ENCODE data around the gene NPY4R2.
"Not testable (repeated sequence)": the region's sequence is repeated elsewhere in the genome, so short reads cannot be mapped to it uniquely, and the experiment has no call there.

NPY4R2 gene

DNA sequence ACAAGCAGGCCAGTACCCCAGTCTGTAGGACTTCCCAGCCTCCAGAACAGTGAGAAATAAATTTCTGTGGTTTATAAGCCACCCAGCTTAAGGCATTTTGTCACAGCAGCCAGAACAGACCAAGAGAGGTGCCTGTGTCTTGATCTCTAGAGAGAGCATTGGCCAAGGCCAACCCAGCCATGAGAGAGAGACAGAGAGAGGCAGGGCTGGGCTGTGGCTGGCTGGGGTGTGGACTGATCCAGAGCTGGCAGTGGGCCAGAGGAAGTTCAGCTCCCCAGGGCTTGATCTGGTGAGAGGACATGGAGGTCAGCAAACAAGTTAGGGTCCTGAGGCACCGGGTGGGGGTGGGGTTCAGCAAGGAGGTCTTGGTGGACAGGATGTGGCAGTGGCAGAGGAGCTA lies 14.4 kb downstream of the NPY4R2 start:
- in situ Hi-C loops (cut with MboI; ENCODE audit: low sequenced_read_pairs), result not testable (repeated sequence)

DNA sequence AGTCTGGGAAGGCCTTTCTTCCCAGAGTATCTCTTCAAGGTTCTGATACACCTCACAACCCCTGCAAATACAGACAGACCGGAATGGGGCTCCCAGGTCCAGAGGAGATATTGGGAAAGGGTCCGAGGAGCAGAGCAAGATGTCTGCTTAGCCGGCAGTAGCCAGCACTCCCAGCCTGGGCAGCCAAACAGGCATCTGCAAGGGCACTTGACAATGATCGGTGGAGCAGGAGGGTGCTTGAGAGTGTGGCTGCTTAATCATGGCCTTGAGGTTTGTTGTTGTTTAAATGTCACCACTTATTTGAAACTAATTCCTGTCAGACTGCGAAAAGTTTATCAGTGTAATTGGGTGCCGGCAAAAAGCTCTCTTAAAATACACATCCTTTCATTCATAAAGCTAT lies 15.0 kb downstream of the NPY4R2 start:
- in situ Hi-C loops (cut with MboI; ENCODE audit: low sequenced_read_pairs), result not testable (repeated sequence)

DNA sequence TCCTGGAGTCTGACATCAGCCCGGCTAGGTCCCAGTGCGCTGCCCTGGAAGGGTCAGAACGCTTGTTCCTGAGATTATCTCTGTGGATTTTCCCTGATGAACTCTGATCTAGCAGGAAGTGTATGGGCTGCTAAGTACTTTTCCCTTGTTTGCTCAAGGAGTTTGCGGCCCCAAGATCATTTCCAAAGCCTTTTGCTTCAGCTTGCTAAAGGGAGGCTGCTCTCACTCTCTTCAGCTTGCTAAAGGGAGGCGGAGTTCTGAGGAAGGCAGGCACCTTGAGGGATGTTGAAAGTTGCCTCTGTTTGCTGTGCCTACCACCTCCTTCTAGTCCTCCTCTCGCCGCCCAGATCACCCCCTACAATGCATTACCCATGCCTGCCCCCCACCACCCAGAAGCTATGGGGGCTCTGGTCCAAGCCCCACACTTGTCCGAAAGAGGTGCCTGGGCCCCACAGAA lies 18.3 kb downstream of the NPY4R2 start:
- in situ Hi-C loops (cut with MboI; ENCODE audit: low sequenced_read_pairs), result not testable (repeated sequence)

DNA sequence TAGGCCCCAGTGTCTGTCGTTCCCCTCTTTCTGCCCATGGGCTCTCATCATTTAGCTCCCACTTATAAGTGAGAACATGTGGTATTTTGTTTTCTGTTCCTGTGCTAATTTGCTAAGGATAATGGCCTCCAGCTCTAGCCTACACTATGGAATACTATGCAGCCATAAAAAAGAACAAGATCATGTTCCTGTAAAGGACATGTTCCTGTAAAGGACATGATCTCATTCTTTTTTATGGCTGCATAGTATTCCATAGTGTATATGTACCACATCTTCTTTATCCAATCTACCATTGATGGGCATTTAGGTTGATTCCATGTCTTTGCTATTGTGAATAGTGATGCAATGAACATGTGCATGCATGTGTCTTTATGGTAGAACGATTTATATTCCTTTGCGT lies 19.2 kb downstream of the NPY4R2 start:
- in situ Hi-C loops (cut with MboI; ENCODE audit: low sequenced_read_pairs), result not testable (repeated sequence)

DNA sequence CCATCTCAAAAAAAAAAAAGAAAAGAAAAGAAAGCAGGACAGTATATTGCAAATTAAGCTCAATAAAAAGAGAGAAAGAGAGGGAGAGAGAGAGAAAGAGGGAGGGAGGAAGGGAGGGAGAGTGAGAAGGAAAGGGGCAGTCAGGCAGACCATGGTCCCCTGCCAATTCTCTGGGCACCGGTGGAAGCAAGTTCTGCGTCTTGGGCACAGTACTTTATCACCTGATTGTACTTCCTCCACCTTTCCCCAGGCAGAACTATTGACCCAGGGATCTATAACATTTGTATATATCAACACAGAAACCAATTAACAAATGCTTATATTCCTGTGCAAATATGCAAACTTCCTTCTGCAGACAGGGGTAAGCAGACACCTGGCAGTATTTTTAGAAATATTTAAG lies 22.4 kb downstream of the NPY4R2 start:
- in situ Hi-C loops (cut with MboI; ENCODE audit: low sequenced_read_pairs), result not testable (repeated sequence)

DNA sequence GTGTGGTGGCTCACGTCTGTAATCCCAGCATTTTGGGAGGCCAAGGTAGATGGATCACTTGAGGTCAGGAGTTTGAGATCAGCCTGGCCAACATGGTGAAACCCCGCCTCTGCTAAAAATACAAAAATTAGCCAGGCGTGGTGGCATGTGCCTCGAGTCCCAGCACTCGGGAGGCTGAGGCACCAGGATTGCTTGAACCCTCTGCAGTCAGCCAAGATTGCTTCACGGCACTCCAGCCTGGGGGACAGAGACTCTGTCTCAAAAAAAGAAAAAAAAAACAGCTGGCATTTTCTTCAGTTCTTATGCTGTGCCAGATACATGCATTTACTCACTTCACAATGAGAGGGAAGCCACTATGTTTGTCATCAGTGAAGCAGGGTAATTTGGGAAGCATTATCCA lies 22.9 kb downstream of the NPY4R2 start:
- in situ Hi-C loops (cut with MboI; ENCODE audit: low sequenced_read_pairs), result not testable (repeated sequence)

DNA sequence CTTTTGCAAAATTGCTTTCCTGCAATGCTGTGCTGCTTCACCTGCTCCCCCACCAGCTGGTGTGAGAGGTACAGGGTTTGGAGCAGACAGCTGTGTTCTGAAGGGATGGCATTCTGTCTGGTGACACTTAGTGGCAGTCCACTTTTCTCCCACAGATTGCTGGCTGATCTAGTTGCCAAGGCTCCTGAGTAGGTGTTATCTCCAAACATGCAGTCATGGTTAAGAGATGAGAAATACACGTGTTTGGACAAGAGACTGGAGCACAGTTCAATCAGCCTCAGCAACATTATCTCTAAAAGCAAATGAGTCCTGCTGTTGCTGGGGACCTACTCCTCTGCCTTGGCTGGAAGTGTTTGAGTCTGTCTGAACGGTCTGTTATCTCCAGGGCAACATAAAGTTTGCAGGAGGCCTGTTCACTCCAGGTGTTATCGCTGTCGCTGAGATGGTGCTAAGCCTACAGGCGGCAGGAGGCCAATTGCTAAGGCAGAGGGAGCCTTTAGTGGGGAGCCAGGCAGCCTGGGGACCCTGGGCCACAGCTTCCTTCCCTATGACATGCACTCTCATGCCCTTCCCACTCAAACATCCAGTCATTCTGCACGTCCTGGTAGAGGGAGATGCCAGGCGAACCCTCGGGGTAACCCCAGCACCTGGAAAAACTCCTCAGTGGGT lies 24.0 kb downstream of the NPY4R2 start:
- in situ Hi-C loops (cut with MboI; ENCODE audit: low sequenced_read_pairs), result not testable (repeated sequence)

DNA sequence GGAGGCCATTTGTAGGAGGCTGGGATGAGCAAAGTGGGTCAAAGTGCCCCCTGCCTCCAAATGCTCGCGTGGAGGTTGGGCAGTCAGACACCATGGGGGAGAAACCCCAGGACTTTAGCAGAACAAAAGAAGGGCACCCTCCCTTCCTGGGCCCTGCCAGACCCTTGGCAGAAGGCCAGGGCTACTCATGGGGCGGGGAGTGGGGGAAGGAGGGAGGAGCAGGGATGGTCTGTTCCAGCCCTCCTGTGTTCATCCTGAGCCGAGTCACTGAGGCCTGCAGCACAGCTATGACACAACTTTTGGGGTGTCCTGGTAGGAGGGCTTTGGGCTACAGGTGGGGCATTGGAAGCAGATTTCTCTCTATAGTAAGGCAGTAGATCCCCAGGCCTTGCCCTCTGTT lies 24.9 kb downstream of the NPY4R2 start:
- in situ Hi-C loops (cut with MboI; ENCODE audit: low sequenced_read_pairs), result not testable (repeated sequence)

DNA sequence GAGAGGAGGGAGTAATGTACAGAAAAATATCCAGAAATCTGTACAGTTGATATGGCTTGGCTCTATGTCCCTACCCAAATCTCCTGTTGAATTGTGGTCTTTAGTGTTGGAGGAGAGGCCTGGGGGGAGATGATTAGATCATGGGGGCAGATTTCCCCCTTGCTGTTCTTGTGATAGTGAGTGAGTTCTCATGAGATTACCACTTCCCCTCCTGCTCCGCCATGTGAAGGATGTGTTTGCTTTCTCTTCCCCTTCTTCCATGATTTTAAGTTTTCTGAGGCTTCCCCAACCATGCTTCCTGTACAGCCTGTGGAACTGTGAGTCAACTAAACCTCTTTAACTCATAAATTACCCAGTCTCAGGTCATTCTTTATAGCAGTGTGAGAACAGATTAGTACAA lies 29.0 kb downstream of the NPY4R2 start:
- in situ Hi-C loops (cut with MboI; ENCODE audit: low sequenced_read_pairs), result not testable (repeated sequence)

DNA sequence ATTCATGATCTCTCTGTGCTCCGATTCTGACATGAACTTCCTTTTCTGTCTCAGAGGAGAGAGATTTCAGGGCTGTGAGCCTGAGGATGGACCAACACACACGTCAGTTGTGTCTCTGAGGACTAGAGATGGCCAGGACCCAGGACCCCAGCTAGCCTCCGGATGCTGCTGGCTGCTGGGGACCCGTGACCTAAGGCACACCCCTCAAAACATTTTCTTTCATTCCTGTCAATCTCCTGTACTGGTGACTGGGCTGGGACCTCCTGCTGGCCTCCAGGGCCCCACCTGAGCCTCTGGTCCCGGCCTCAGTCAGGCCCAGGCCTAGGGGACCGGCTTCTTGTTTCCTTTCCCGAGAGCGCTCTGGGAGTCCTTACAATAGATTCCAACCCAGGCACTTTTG lies 38.7 kb downstream of the NPY4R2 start:
- in situ Hi-C loops (cut with MboI; ENCODE audit: low sequenced_read_pairs), result not testable (repeated sequence)

DNA sequence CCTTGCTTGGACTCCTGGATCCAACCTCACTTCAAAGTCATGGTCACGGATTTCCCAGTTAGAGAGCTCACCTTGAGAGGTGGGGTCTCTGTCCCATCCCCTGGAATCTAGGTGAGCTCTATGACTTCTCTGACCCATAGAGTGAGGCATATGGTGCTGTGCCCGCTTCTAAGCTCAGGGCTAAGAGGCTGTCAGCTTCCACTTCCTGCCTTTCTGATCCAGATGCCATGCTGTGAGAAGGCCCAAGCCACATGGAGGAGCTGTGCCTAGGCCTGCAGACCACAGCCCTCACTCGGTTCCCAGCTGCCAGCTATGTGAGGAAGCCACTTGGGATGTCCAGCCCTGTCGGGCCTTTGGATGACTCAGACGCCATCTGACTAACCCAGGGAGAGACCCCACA lies 41.2 kb downstream of the NPY4R2 start:
- in situ Hi-C loops (cut with MboI; ENCODE audit: low sequenced_read_pairs), result not testable (repeated sequence)

DNA sequence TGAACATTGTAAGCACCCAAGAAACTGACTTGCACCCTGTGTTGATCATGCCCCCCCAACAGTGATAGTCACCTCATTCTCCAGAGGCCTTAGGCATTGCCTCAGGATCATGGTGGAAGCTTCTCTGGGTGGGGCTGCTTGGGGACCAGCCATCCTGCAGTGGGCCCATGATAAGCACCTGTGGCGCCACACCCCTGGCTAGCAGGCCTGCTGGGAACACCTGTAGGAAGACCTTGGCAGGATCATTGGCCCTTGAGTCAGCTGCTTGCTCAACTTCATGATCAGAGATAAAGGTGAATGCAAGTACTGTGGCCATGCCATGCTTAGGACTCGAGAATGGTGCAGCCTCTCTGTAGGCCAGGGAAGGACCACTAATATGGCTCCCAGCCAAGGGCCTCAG lies 42.2 kb downstream of the NPY4R2 start:
- in situ Hi-C loops (cut with MboI; ENCODE audit: low sequenced_read_pairs), result not testable (repeated sequence)

DNA sequence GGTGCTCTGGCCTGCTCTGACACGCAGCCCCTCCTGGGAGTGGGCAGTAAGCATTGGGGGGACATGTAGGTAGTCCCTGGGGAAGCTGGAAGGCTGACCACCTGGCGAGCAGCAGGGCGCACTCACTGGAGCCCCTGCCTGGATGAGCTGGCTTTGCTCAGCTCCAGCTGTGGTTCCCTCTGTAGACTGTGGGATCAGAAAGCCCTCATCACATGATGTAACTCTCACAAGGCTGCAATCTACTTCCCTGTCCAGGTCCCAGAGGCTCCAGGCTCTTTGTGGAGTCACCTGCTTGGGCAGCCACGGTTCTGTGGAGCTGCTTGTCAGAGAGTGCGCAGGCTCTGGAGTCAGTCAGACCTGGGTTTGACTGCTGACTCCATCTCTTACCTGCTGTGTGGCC lies 44.3 kb downstream of the NPY4R2 start:
- in situ Hi-C loops (cut with MboI; ENCODE audit: low sequenced_read_pairs), result not testable (repeated sequence)

DNA sequence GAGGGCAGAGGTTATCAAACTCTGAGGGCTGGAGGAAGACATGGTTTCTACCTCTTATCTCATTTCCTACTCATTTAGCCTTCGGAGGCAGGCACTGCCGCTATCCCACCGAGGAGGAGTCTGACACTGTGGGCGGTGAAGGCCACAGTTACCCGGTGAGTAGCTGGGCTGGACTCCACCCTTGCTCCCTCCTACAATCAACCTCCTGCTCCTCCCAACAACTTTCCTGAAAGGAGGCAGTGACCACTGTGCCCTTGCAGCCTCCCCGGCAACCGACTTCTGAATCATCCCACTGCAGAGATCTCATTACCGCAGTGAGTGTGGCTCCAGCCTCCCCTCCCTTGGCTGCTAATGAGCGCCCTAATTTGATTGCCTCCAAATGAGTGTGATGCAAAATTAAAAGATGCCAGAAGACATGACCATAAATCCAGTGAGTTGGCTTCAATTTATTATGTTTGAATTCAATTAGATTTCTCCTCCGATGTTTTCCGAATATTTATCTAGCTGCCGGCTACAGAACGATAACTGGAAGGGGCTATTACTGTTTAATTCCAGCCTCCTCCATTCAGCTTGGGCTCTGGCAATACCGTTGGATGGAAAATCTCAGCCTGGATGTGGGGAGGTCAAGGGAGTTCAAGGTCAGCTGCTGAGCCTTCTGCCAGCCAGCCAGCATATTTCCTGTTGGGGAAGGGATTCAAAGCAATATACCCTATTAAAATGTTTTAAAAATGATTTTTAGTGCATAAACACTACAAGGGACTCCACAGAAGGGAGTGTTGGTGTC lies 46.0 kb downstream of the NPY4R2 start:
- in situ Hi-C loops (cut with MboI; ENCODE audit: low sequenced_read_pairs), result not testable (repeated sequence)

DNA sequence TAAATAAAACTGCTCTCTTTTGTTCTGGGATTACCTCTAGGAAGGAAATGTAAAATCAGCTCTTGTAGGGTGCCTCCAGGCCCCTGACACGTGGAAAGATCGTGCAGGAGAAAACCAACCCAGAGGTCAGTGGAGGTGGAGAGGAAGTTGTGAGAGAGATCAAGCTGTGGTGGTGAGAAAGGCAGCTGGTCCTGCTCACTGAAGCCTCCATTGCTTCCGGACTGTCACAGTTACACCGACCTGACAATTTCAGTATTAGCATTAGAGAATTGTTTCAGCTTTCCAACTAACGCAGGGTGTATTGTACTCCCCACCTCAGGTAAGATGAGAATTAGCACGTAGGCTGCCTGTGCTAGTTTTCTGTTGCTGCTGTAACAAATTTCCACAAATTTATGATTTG lies 50.5 kb downstream of the NPY4R2 start:
- in situ Hi-C loops (cut with MboI; ENCODE audit: low sequenced_read_pairs), result not testable (repeated sequence)

DNA sequence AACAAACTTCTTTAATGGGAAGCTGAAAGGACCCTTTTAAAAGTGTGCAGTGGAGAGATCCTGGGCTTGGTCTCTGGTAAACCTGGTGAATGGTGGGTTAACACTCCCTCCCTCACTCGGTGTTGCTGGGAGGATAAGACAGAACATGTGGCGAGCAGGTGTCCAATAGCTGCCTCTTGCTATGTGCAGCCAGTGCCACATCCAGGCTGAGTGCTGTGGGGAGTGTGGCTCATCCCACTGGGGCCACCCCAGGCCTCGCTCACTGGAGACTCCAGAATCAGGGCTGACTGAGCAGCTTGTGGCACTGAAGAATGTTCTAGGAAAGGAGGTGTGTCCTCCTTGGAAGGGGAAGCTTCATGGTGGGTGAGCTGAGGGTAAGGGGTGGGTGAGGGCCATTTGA lies 51.6 kb downstream of the NPY4R2 start:
- in situ Hi-C loops (cut with MboI; ENCODE audit: low sequenced_read_pairs), result not testable (repeated sequence)

DNA sequence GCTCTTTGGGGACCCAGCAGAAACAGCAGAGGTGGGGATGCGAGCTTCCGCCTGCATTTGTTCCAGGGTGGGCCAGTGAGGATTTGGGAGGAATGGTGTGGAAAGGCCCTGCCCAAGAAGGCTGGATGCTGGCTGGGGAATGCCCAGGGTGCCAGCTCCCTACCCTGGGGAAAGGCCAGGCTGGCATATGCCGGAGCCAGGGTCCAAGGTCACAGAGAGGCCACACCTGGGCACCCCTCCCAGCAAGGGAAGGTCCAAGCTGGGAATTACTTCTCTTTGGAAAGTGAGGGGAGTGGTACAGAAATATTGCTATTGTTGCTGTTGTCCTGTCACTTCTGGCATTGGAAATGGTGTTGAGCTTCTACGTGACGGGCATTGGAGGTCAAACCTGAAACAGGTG lies 53.1 kb downstream of the NPY4R2 start:
- in situ Hi-C loops (cut with MboI; ENCODE audit: low sequenced_read_pairs), result not testable (repeated sequence)

DNA sequence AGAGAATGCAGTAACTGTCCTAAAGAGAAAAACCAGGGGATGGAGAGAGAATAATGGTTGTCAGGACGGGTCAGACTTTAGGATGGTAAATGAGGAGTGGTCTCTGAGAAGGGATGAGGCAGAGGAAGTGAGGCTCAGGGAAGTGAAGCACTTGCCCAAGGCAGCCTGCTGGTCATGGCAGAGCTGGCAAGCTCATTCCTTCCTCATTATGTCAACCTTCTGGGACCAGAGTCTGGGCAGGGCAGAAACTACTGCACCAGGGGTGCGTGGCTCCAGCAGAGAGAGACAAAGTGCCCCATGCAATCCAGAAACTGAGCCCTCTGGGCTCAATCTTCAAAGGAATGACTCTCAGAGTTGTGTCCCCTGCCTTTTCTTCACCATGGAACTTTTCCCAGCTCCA lies 53.6 kb downstream of the NPY4R2 start:
- in situ Hi-C loops (cut with MboI; ENCODE audit: low sequenced_read_pairs), result not testable (repeated sequence)
